GM19455 (cell line): ENCODE results near the gene USP34.
"Not testable (repeated sequence)": the region's sequence is repeated elsewhere in the genome, so short reads cannot be mapped to it uniquely, and the experiment has no call there.

ENCODE experiments used
- ATAC-seq: cut with Tn5 transposase; IDR thresholded peaks from one replicate; pipeline ENCODE4 v1.9.1; 2021; ENCODE audit not compliant: unreplicated experiment

The USP34 gene

DNA sequence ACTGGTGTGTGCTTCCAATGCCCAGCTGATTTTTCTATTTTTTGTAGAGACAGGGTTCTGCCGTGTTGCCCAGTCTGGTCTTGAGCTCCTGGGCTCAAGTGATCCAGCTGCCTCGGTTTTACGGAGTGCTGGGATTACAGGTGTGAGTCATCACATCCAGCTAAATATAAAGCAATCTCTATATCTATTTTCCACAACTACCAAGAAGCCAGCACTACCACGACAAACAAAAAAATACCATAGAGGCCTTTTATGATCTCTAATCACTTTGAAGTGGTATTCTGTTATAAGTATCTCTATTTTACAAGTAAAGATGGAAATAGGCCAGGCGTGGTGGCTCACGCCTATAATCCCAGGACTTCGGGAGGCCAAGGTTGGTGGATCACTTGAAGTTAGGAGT lies 274.2 kb downstream of the USP34 start:
- ATAC-seq, result no peak

DNA sequence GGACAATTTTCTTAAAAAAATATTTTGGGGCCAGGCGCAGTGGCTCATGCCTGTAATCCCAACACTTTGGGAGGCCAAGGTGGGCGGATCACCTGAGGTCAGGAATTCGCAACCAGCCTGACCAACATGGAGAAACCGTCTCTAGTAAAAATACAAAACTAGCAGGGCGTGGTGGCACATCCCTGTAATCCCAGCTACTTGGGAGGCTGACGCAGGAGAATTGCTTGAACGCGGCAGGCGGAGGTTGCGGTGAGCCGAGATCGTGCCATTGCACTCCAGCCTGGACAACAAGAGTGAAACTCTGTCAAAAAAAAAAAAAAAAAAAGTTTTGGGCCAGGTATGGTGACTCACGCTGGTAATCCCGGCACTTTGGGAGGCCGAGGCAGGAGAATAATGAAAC lies 276.2 kb downstream of the USP34 start:
- ATAC-seq, result not testable (repeated sequence)

DNA sequence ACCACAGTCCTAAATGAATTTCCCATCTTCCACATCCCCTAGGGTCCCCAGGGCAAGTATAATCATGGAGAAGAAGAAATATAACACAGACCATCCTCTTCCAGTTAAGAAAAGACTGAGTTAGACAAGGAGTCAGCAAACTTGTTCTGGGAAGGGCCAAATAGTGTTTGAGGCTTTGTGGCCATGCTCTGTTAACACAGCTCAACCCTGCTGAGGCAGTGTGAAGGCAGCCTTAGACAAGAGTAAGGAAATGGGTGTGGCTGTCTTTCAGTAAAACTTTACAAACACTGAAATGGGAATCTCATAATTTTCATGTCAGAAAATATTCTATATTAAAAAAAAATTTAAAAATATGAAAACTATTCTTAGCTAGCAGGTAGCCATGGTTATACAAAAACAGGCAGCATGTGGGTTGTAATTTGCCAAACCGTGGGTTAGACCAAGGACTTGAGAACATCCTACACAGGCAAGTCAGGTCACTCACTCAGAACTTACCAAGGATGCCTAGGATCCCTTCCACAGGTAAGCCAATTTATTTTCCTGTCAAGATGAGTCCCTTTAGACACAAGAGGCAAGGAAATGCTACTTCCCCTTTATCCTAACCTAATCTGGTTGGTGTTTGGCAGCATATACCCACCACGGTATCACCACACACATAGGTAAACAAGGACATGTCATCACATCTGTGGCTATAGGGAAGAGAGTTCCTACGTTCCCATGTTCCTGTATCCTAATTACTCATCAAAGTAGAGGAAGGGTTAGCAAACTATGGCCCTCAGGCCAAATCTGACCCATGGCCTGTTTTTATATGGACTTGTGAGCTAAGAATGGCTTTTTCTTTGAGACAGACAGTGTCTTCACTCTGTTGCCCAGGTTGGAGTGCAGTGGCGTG lies 277.0 kb downstream of the USP34 start:
- no peak for ATAC-seq

DNA sequence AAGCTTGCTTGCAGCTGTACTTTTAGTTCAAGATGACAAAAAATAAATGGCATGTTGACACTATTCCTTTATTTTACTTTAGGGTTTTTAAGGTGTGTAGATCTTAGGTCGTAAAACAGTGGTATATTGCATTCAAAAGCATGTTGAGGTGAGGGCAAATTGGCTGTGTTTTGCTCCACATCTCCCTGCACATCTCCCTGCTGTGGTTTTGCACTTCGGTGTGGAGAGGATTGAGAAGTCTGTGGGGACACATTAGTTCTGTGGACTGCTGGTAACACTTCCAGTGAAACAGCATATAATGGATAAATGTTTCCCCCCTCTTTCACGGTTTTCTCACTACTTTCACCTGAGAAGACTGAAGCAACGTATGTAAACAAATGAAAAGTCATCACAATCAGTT lies 283.8 kb downstream of the USP34 start:
- ATAC-seq, result no peak

DNA sequence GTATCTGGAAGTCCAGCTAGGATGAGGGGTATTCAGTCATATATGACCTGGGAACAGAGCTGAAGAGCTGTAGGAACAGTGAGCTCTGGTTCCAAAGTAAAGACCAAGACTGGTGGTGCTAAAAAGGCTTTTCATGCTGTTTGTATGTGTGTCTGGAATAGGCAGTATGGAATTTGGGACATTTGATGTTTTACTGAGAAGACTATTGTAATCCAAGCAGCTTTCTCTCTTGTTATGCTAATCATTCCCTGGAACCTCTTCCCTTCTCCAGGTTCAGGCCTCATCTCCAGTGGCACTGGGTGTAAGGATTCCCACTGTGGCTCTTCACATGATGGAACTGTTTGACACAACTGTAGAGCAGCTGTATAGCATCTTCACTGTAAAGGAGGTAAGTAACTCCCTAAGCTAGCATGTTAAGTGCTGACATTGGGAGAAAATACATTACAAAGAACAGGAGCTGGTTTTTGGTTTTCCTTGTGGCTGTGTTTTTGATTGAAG lies 285.6 kb downstream of the USP34 start:
- no peak for ATAC-seq

DNA sequence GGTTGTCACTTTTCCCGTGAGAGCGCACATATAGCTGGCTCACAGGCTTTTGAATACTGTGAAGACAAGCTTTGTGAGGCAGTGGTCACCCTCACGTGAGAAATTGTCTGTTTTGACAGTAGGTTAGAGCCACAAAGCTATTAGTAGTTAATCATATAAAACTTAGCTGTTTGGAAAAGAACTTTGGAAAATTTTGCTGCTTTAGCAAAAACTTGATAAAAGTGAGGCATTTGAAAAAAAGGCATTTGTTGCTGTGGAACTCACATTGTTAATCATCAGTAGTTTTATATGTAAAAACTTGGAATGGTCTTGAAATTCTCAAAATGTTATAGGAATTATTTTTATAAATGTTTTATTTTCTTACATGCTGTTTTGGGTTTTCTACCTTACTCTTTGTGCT lies 286.6 kb downstream of the USP34 start:
- ATAC-seq, result no peak

DNA sequence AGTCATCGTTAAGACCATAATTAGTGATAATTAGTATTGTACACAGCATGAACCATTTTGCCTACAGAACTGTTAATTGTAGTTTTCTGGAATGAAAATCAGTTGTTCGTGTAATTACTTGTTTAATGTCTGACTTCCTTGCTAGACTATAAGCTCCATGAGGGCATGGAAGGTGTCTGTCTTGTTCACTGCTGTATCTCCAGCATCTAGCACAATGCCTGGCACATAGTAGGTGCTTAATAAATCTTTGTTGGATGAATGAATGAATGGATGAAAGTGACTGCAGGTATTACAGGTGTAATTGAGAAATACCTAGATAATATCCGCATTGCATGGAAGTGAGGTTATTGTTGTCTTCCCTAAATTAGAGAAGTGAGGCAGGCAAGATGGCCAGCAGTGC lies 287.1 kb downstream of the USP34 start:
- no peak for ATAC-seq

DNA sequence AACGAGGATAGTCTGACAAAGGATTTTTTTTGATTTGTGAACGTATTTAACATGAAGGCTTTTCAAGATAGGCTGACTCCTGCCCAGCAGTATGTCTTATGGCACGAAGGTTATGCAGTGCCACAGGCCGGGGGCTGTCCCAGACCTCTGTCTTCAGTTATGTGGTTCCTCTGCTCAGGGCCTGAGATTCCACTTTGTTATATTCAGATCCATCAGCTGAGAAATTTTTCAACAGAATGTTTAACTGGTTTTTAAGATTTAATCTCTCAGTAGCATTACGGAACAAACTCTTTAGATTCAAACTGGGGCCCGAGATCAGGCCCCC lies 288.9 kb downstream of the USP34 start:
- ATAC-seq, result no peak

DNA sequence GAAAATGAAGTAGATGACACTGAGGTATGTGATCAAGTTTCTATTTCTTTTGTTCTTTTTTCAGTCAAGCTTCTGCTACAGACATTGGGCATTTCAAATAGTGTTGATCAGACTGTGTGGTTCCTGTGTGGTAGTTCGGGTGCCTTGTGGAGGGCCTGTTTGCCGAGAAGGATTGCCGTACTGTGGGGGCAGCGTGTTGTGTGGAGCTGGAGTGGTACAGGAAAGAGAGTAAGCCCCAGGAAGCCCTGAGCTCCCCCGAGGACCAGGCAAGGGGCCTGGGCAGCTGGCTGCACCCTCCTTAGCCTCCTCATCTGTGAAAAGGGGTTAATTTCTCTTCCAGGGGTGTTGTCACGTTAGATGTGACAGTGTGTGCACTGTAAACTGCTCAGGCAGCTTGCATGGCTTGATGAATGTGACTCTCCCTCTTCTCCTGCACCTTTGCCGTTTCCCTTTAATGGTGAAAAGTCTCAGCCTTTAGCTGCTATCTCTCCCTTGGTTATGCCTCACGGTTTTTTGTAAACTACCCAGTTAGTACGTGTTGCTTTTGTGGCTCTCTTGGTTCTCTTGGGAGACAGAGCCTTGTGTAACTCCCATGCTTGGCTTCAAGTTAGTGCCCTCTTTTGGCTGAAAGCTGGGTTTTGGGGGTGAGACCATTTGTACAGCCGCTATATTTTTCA lies 289.4 kb downstream of the USP34 start:
- no peak for ATAC-seq

DNA sequence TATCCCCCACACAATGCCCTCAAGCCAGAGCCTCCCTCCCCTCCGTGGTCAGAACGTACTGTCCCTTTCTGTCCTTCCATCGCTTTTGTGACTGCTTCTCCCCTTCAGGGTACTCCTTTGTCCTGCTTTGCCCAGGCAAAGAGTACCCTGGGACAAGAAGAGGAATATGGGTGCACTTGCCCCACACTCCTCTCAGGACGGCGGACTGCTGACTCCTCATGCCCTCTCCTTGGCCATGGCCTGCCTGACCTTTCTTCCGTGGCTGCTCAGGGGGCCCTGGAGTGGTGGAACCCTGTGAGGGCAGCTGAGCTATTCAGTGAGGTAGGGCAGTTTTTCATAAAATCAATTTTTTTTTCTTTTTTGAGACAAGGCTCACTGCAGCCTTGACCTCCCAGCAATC lies 290.2 kb downstream of the USP34 start:
- no peak for ATAC-seq

DNA sequence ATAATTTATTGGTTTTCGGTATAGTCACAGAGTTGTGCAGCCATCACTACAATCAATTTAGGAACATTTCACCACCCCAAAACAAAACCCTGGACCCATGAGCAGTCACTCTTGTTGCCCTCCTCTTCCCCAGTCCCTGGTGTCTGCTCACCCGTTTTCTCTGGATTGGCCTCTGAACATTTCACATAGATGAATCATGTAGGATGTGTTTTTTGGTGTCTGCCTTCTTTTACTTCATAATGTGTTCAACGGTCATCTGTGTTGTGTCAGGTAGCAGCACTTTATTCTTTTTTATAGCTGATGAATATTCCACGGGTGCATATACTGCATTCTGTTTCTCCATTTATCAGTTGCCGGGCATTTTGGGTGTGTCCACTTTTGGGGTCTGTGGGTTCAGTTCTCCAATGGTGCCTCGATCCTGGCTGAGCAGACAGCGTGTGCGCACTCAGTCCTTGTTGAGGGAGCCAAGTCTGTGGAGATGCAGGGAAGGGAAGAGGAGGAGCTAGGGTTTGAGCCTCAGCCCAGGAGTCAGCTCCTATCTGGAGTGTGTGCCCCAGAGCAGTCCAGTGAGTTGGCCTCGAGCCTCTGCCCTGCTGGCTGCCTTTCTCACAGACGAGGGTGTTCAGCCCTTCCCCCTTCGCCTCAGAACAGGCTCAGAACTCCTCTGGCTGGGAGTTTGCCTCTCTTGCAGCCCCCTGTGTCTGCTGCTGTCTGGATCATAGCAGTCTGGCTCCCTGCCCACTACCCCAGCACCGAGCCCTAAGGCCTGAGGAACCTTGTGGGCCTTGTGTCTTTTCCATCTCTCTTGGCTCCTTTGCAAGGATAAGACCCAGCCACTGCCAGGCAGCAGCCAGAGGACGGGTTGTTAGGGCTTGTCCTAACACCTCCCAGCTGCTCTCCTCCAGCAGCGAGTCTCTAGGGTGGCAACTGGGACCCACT lies 290.9 kb downstream of the USP34 start:
- no peak for ATAC-seq

DNA sequence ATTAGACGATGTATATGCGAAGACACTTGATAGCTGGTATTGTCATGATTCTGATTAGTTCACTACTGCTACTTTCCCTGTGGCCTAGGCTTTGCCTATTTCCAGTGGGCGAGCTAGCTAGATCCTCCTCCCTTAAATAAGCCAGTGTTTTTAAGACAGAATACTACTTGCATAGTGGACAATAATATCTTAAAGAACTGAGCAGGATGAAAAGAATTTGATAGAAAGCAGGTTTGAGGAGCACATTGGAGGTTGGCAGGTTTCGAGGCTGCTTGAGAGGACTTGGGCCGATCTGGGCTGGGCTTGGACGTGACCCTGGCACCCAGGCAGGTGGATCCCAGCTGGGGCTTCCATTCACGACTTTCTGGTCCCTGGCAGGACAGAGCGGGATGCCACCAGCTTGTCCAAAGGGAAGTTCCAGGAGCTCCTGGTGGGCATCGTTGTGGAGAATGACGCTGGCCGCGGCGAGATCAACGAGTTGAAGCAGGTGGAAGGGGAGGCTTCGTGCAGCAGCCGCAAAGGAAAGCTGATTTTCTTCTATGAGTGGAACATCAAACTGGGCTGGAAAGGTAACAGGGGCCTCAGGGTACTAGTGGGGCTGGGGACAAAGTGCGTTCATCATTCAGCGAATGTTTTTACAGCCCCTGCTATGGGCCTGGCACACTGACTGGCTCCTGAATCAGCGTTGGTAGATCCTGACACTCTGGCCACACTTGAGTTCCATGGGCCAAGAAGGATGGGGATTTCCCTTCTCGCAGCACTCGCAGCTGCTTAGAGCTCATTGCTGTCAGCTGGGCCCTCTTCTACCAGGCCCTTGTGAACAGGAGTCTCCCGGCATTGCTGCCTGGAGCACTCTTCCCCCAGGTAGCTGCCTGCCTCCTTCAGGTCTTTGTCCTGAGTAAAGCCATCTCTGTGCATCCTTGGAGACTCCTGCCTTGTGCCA lies 292.0 kb downstream of the USP34 start:
- ATAC-seq, result no peak

DNA sequence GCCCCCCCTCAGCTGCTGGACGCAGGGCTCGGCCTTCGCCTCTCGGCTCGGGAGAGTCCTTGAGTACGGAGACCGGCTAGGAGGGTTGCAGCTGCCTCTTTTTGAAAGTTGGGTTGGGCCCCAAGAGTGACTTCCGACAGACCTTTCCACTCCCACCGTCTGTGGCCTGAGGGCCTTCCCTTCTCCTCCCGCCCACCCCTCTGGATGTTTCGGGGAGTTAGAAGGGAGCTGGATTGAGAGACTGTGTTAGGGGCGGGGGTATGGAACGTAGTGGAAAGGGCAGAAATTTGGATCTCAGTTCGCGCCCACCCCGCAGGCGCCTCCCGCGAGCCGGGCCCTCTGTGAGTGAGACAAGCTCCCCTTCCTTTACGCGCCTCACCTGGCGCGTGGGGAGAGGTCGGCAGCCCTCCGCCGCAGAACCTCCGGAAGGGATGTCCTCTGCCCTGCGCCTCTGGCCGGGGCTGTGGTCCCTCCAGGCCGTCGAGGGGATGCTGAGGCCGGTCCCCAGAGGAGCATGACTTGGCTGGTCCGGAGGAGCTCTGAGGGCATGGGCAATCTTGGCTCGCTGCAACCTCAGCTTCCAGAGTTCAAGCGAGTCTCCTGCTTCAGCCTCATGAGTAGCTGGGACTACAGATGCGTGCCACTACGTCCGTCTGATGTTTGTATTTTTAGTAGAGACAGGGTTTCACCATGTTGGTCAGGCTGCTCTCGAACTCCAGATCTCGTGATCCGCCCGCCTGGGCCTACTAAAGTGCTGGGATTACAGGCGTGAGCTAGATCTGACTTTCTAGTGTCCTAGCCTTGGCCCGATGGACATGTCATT lies 292.9 kb downstream of the USP34 start:
- peak; percentile 34 for ATAC-seq

DNA sequence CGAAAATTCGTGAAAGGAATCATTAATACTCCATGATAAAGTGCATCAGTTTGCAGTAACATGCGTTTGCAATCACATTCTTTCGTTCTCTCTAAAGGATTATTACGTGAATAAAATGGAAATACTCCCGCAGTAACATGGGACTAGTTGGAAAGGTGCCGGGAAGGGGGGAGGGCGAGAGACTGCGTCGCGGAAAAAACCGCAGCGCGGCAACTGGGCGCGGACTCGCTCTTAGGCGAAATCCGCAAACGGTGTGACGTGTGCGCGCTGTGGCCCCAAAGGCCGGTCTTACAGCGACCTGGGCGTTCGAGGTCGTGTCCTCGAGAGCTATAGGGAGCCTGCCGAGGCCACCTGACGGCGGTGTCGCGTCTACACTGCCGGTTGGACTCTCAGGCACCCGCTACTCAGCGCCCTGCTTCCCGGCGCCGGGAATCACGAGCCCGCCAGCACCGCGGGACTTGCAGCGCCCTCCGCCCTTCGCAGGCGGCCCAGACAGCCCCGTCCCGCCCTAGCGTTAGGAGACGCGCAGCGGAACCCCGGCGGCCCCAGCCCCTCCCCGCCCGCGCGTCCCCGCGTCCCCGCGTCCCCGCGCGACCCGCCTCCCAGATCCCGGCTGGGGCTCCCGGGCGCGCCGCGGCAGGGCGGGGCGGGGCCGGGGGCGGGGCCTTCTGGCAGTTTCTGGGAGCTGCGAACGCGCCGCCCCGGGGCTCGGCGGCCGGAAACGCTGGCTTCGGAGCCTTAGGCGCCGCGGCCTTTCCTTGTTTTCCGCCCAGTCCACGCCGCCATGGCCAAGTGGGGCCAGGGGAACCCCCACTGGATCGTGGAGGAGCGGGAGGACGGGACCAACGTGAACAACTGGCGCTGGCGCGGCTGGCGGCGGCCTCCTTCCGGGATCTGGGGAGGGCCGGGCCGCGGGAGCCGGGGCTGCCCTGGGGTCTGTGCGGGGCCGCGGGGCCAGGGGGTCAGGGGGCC lies 293.8 kb downstream of the USP34 start:
- peak; percentile 75 for ATAC-seq

DNA sequence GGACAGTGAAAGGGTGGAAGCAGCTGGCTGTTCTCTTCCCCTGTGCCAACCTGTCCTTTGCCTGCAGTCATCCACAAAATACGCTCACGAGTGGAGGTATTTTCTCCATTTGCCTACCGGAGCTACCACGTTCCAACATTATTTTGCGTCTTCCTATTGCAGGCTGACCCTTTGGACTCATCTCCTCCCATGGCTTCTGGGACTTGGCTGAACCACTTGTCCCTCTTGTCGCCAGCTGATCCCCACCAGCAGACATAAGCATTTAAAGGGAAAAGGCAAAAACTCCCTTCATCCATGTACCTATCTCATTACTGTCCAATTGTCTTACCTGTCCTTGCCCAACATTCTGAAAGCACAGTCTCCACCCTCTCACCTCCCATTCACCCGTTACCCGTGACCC lies 295.9 kb downstream of the USP34 start:
- no peak for ATAC-seq

DNA sequence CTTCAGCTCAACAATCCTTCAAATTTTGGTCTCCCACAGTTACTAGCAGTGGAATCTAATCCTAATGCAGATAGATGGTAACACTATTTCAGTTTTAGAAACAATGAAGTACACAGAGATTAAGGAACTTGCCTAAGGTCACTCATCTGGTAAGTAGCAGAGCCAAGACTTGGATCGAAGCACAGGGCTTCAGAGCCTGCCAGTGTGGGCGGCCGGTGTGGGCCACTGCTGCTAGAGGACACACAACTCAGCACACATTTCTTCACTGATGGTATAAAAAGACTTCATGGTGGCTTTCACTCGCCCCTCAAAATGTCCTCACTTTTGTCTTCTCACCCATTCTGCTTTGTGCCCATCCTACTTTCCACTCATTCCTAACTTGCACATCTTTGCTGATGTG lies 297.8 kb downstream of the USP34 start:
- no peak for ATAC-seq

DNA sequence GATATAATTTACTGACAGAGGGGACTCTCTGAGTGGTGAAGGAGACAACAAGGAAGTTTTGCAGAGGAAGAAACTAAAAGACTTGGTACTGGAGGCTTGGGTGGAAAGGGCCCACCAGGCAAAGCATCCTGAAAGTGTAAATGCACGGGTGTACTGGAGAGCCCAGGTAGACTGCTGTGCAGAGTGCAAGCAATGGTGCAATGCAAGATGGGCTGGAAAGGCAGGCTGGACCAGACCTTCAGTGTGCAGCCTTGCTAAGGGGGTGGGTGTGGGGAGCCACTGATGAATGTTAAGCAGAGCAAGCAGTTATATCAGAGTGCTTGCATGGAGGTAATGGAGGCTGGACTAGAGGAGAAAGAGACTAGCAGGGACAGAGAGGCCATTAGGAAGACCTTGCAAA lies 298.2 kb downstream of the USP34 start:
- ATAC-seq, result no peak

DNA sequence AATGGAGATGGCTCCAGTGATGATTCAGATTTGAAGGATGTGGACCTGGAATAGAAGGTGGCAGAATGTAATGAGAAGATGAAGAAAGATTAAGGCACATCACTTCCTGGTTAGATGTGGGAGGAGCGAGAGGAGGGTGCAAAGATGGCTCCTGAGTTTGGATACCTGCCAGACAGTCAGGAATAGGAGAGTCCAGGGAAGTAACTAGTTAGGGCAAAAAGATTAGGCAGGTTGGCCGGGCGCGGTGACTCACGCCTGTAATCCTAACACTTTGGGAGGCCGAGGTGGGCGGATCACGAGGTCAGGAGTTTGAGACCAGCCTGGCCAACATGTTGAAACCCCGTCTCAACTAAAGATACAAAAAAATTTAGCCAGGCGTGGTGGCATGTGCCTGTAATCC lies 303.3 kb downstream of the USP34 start:
- no peak for ATAC-seq
